RWPE1 (cell line): ENCODE data around the gene SYT1.

Experiments
- CTCF ChIA-PET: fragments of 350-600 bp; sonication (Branson Sonifier 250); formaldehyde crosslinking; extraction: SDS; loops from one replicate; lab custom pipeline; 2021; lab: Yijun Ruan, JAX
- POLR2A ChIA-PET: fragments of 400-600 bp; formaldehyde crosslinking; extraction: SDS; loops from one replicate; lab custom pipeline; 2020; ENCODE audit warnings: antibody characterized with exemption; ENCODE audit not compliant: low non-redundant PET; lab: Yijun Ruan, JAX
- DNase-seq: peaks from one replicate; pipeline ENCODE4 v3.0.0; 2012; ENCODE audit warnings: low spot score
- H3K27ac ChIP-seq: fragments of 450-650 bp; 2 replicates; pipeline ENCODE4 v1.5.1; 2017
- CTCF ChIP-seq: fragments of 450-650 bp; conservative IDR thresholded peaks from 2 replicates; pipeline ENCODE4 v1.5.1; 2017; ENCODE audit warnings: low read depth, mild to moderate bottlenecking

Gene SYT1

GRCh38 chr12:79059557-79059956 lies 195.0 kb downstream of the SYT1 start:
- CTCF ChIA-PET: no interaction called here
- no peak for TF ChIP-seq CTCF
- POLR2A ChIA-PET: no interaction called here
- H3K27ac ChIP-seq: no peak overlapping the region
- DNase-seq: no peak

- ChIA-PET CTCF (no interaction called here), POLR2A (no interaction called here)
- no peak for DNase-seq
- TF ChIP-seq CTCF: no peak
- no peak overlapping the region for H3K27ac ChIP-seq
Measured at GRCh38 chr12:79063258-79063657, 198.7 kb downstream of the SYT1 start.

GRCh38 chr12:79067977-79068376 lies 203.4 kb downstream of the SYT1 start:
- ChIA-PET POLR2A (no interaction called here), CTCF (no interaction called here)
- H3K27ac ChIP-seq: no peak overlapping the region
- DNase-seq: no peak
- no peak for TF ChIP-seq CTCF

GRCh38 chr12:79069009-79069408 lies 204.4 kb downstream of the SYT1 start:
- POLR2A ChIA-PET: no interaction called here
- CTCF ChIA-PET: interaction anchor here (0.5 kb wide), 1 partner anchor 948 kb away, joined by 3 read pairs; no protein-coding TSS in a partner anchor
- no peak for TF ChIP-seq CTCF
- DNase-seq: no peak
- H3K27ac ChIP-seq: no peak overlapping the region

- TF ChIP-seq CTCF: no peak
- DNase-seq: no peak
- POLR2A ChIA-PET: no interaction called here
- CTCF ChIA-PET: no interaction called here
- no peak overlapping the region for H3K27ac ChIP-seq
Measured at GRCh38 chr12:79071498-79071897, 206.9 kb downstream of the SYT1 start.

GRCh38 chr12:79073506-79073905 lies 208.9 kb downstream of the SYT1 start:
- no peak for DNase-seq
- no peak overlapping the region for H3K27ac ChIP-seq
- ChIA-PET CTCF (no interaction called here), POLR2A (no interaction called here)
- TF ChIP-seq CTCF: no peak

GRCh38 chr12:79082595-79082994 lies 218.0 kb downstream of the SYT1 start:
- DNase-seq: no peak
- POLR2A ChIA-PET: no interaction called here
- H3K27ac ChIP-seq: no peak overlapping the region
- no peak for TF ChIP-seq CTCF
- CTCF ChIA-PET: no interaction called here
